Thoracic aorta (tissue), 2 donors: ENCODE data around the gene XRCC4. TPM values are rescaled to one million over a fixed set of nuclear protein-coding genes. Genes with fewer than 3 reads are reported as not detected.

Source experiments
- ATAC-seq: fragments of 150-250 bp; one replicate; pipeline ENCODE4 v1.8.0; 2017; ENCODE audit warnings: low read depth; ENCODE audit not compliant: insufficient number of reproducible peaks, low FRiP score
- DNase-seq: peaks from one replicate; pipeline ENCODE4 v3.0.0-alpha.2; 2020; ENCODE audit warnings: low spot score
- H3K27ac ChIP-seq, 2 donors: fragments of 200-600 bp; sonication (generic); 1 replicate in 1 of 2; 2 replicates in 1 of 2; pipeline ENCODE4 v1.5.1; 2016; ENCODE audit warnings: mild to moderate bottlenecking in 2 of 2, moderate library complexity in 2 of 2
- H3K27me3 ChIP-seq: fragments of 200-600 bp; sonication (generic); replicated peaks from 2 replicates; pipeline ENCODE4 v1.6.0; 2016; ENCODE audit warnings: mild to moderate bottlenecking; ENCODE audit not compliant: insufficient read depth
- H3K36me3 ChIP-seq: fragments of 200-600 bp; sonication (generic); one replicate; pipeline ENCODE4 v1.5.1; 2016
- H3K4me1 ChIP-seq, 2 donors: fragments of 200-600 bp; sonication (generic); 1 replicate in 1 of 2; 2 replicates in 1 of 2; pipeline versions ENCODE4 v1.5.1 to v1.6.0; 2016; ENCODE audit warnings: low read depth in 2 of 2, mild to moderate bottlenecking in 1 of 2; ENCODE audit not compliant: control insufficient read depth in 1 of 2
- H3K4me3 ChIP-seq: fragments of 200-600 bp; sonication (generic); 2 replicates; pipeline ENCODE4 v1.5.1; 2016; ENCODE audit warnings: mild to moderate bottlenecking
- H3K9me3 ChIP-seq: fragments of 200-600 bp; sonication (generic); 2 replicates; pipeline ENCODE4 v1.5.1; 2016
- total RNA-seq, 2 donors: library from RNA; depleted of rRNA; stranded (reverse); fragments of >200 nt; gene quantifications; one replicate each; pipeline versions ENCODE4 v1.1.0 to v1.2.3, GENCODE V29; 2016
- TF ChIP-seq, protein P1 (sequence below): fragments of 200-600 bp; sonication (generic); IDR thresholded peaks from one replicate; pipeline ENCODE4 v1.5.1; 2019; ENCODE audit warnings: antibody characterized with exemption

XRCC4 gene
- total RNA-seq, 2 donors from 2014 or later = 7.8 to 11.1 TPM

- no peaks in the 10 kb centered on the region for H3K36me3 ChIP-seq
- TF ChIP-seq, protein P1, sequence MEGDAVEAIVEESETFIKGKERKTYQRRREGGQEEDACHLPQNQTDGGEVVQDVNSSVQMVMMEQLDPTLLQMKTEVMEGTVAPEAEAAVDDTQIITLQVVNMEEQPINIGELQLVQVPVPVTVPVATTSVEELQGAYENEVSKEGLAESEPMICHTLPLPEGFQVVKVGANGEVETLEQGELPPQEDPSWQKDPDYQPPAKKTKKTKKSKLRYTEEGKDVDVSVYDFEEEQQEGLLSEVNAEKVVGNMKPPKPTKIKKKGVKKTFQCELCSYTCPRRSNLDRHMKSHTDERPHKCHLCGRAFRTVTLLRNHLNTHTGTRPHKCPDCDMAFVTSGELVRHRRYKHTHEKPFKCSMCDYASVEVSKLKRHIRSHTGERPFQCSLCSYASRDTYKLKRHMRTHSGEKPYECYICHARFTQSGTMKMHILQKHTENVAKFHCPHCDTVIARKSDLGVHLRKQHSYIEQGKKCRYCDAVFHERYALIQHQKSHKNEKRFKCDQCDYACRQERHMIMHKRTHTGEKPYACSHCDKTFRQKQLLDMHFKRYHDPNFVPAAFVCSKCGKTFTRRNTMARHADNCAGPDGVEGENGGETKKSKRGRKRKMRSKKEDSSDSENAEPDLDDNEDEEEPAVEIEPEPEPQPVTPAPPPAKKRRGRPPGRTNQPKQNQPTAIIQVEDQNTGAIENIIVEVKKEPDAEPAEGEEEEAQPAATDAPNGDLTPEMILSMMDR = no peak
- no peaks in the 10 kb centered on the region for H3K9me3 ChIP-seq
- no peaks in the 10 kb centered on the region for H3K27me3 ChIP-seq
- no peaks in the 10 kb centered on the region for H3K4me1 ChIP-seq
- no peak for DNase-seq
- no peak overlapping the region for H3K4me3 ChIP-seq
- ATAC-seq = no peak
- H3K27ac ChIP-seq = no peak overlapping the region
Measured at GRCh38 chr5:83172011-83172410, 94.7 kb downstream of the XRCC4 start.

DNA sequence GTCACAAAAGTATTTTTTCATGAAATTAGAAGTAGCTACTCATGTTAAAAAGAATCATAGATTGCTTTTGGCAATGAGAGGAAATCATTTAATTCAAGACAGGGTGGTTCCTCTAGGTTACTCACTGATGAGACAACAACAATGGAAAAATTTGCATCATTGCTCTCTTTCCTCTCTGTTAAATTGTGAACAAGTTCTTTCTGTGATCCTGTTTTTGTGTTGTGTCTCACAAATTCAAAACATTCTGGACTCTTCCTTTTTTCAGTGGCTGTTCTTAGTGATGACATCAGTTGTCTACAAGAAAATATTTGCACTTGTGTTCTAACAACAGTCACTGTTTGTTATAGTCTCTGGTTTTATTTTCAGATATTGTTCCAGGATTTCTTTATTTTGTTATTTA lies 95.3 kb downstream of the XRCC4 start:
- H3K27ac ChIP-seq = no peak overlapping the region
- H3K4me1 ChIP-seq = no peaks in the 10 kb centered on the region
- no peaks in the 10 kb centered on the region for H3K27me3 ChIP-seq
- no peaks in the 10 kb centered on the region for H3K9me3 ChIP-seq
- no peak overlapping the region for H3K4me3 ChIP-seq
- TF ChIP-seq, protein P1 = no peak
- DNase-seq (no peak), ATAC-seq (no peak)
- no peaks in the 10 kb centered on the region for H3K36me3 ChIP-seq

- no peaks in the 10 kb centered on the region for H3K4me1 ChIP-seq
- TF ChIP-seq, protein P1 = no peak
- ATAC-seq = no peak
Measured at GRCh38 chr5:83173826-83174225, 96.5 kb downstream of the XRCC4 start.

GRCh38 chr5:83177803-83178202 lies 100.5 kb downstream of the XRCC4 start:
- no peaks in the 10 kb centered on the region for H3K36me3 ChIP-seq
- no peak for DNase-seq
- H3K27me3 ChIP-seq = no peaks in the 10 kb centered on the region
- no peaks in the 10 kb centered on the region for H3K9me3 ChIP-seq
- TF ChIP-seq, protein P1 = no peak
- no peak overlapping the region for H3K4me3 ChIP-seq
- ATAC-seq = no peak
- H3K27ac ChIP-seq = no peak overlapping the region
- H3K4me1 ChIP-seq = no peaks in the 10 kb centered on the region

More at GRCh38 chr5:83173826-83174225, 96.5 kb downstream of the XRCC4 start:
- no peak for DNase-seq
- H3K4me3 ChIP-seq = no peak overlapping the region
- no peaks in the 10 kb centered on the region for H3K9me3 ChIP-seq
- no peak overlapping the region for H3K27ac ChIP-seq
- H3K27me3 ChIP-seq = no peaks in the 10 kb centered on the region
- no peaks in the 10 kb centered on the region for H3K36me3 ChIP-seq

GRCh38 chr5:83179966-83180365 lies 102.6 kb downstream of the XRCC4 start:
- no peak overlapping the region for H3K4me3 ChIP-seq
- no peaks in the 10 kb centered on the region for H3K4me1 ChIP-seq
- H3K27me3 ChIP-seq = no peaks in the 10 kb centered on the region
- DNase-seq (no peak), ATAC-seq (no peak)
- no peaks in the 10 kb centered on the region for H3K36me3 ChIP-seq
- TF ChIP-seq, protein P1 = no peak
- no peaks in the 10 kb centered on the region for H3K9me3 ChIP-seq
- H3K27ac ChIP-seq = no peak overlapping the region
